Spleen (tissue), 7 donors: Measurements from ENCODE around the gene CCDC34.

Source experiments
- CTCF ChIP-seq, 11 experiments: fragments of 200-600 bp in 7 of 11; fragments of 450-650 bp in 4 of 11; sonication (generic) in 4 of 11; IDR thresholded peaks in 8 of 11; conservative IDR thresholded peaks in 3 of 11; 1 replicate in 7 of 11; 2 replicates in 4 of 11; pipeline versions ENCODE4 v1.4.0 to v1.8.0; 2016 to 2021; ENCODE audit warnings: antibody characterized with exemption in 11 of 11, inconsistent platforms in 4 of 11, mild to moderate bottlenecking in 1 of 11
- POLR2A ChIP-seq, 3 donors: fragments of 450-650 bp; IDR thresholded peaks; one replicate each; pipeline ENCODE4 v1.5.1; 2017; ENCODE audit warnings: antibody characterized with exemption in 3 of 3, mild to moderate bottlenecking in 1 of 3
- donor health status: DM: no; HTN: no; CAD: no; lungs with moderate emphysema.
- donor health status: DM: no; HTN: no; CAD: no.
- donor health status: DM: no; HTN: no; CAD: no.

- TF ChIP-seq CTCF (IDR thresholded peaks at IDR 0.05 in 8 of 11, conservative IDR thresholded peaks at IDR 0.05 in 3 of 11) (no peak), POLR2A (IDR thresholded peaks at IDR 0.05) (no peak)
Measured at GRCh38 chr11:27371489-27371888, 8.5 kb upstream of the CCDC34 start.
